ENCODE data around the gene IFNLR1. TPM values are rescaled to one million over a fixed set of nuclear protein-coding genes. Genes with fewer than 3 reads are reported as not detected.

IFNLR1 gene
- total RNA-seq, 1 experiment from 2014 or later, result 9.6 TPM

- Histone ChIP-seq H4K8ac (replicated peaks; ENCODE audit: insufficient read length, low read depth, low read length) (no peak overlapping the region), H3K56ac (ENCODE audit: insufficient read length, low read depth, low read length) (no peak overlapping the region), H4K5ac (ENCODE audit: insufficient read length, low read depth, low read length) (no peak overlapping the region), H3K4me2 (ENCODE audit: insufficient read depth, insufficient read length, low read length) (no peak overlapping the region), H2BK120ac (ENCODE audit: low read depth, low read length, poor library complexity, severe bottlenecking) (no peak overlapping the region), H2AFZ (ENCODE audit: low read length) (no peak overlapping the region), H4K20me1 (ENCODE audit: control insufficient read depth, insufficient read depth, insufficient read length) (no peaks in the 10 kb centered on the region), H3K4me1 (ENCODE audit: insufficient read depth, low read length) (no peaks in the 10 kb centered on the region; the same call in 1 of the 2 replicates), H3K9me3 (ENCODE audit: control insufficient read depth, low read depth, low read length) (no peaks in the 10 kb centered on the region), H3K4ac (ENCODE audit: low read depth, low read length) (no peak overlapping the region), H3K79me2 (ENCODE audit: insufficient read depth, low read length) (no peaks in the 10 kb centered on the region), H2AK5ac (ENCODE audit: insufficient read length, low read length) (no peak overlapping the region), H4K91ac (ENCODE audit: insufficient read length, low read depth, low read length) (no peak overlapping the region), H3K18ac (ENCODE audit: insufficient read length, low read depth, low read length) (no peak overlapping the region), H2BK20ac (ENCODE audit: low read depth, low read length, poor library complexity, severe bottlenecking) (no peak overlapping the region), H2BK15ac (ENCODE audit: low read depth, low read length) (no peak overlapping the region), H3K9ac (ENCODE audit: extremely low read depth, insufficient read length, low read length) (no peak overlapping the region), H3K23ac (ENCODE audit: insufficient read length, low read depth, low read length) (no peak overlapping the region), H3K14ac (ENCODE audit: insufficient read depth, low read length) (no peak overlapping the region), H2BK5ac (ENCODE audit: insufficient read length, low read length) (no peak overlapping the region), H3K27ac (ENCODE audit: insufficient read length, low read depth, low read length) (no peak overlapping the region), H3K79me1 (ENCODE audit: insufficient read depth, low read depth, low read length, poor library complexity, severe bottlenecking) (no peaks in the 10 kb centered on the region), H3K27me3 (ENCODE audit: insufficient read depth, low read length) (no peaks in the 10 kb centered on the region), H2BK12ac (ENCODE audit: insufficient read length, low read depth, low read length) (no peak overlapping the region), H3K23me2 (ENCODE audit: insufficient read length, low read depth, low read length, poor library complexity, severe bottlenecking) (no peaks in the 10 kb centered on the region), H3T11ph (ENCODE audit: low read length) (no peak overlapping the region)
- no peaks in the 10 kb centered on the region for H3K36me3 Mint-ChIP-seq (ENCODE audit: insufficient read depth in 1 of 3, low read depth in 3 of 3)
- no peak for DNase-seq
- no peaks in the 10 kb centered on the region for H3K27me3 Mint-ChIP-seq (ENCODE audit: low read depth)
- no peak for TF ChIP-seq CTCF (conservative IDR thresholded peaks at IDR 0.05)
- no peak overlapping the region for H3K27ac Mint-ChIP-seq
- H3K4me3 Mint-ChIP-seq, result no peak overlapping the region
- no CpG with 5 or more reads among the region's 8 CpGs for WGBS (ENCODE audit: extremely low coverage, insufficient read length, low lambda C conversion rate)
- no peaks in the 10 kb centered on the region for H3K9me3 Mint-ChIP-seq
- H3K4me1 Mint-ChIP-seq, result peaks cover 17% of the 10 kb centered on the region in 2 experiments
Measured at GRCh38 chr1:24198766-24199165, 11.7 kb upstream of the IFNLR1 start.

Measured in H9 (cell line).